Measurements from ENCODE around the gene SLC1A2.

GRCh38 chr11:35352077-35352888, 67.1 kb downstream of the SLC1A2 start:
- TF ChIP-seq CTCF (IDR thresholded peaks at IDR 0.05 in 2 of 3, conservative IDR thresholded peaks at IDR 0.05 in 1 of 3; ENCODE audit: borderline replicate concordance in 1 of 3, insufficient read depth in 1 of 3, low read depth in 2 of 3, low read length in 2 of 3): no peak
- no peak for TF ChIP-seq POLR2A (IDR thresholded peaks at IDR 0.05; ENCODE audit: borderline replicate concordance, extremely low read depth, insufficient read depth, insufficient read length)
- TF ChIP-seq MAX (IDR thresholded peaks at IDR 0.05): no peak
- no peak for TF ChIP-seq SRF (IDR thresholded peaks at IDR 0.05; ENCODE audit: low read depth)
- TF ChIP-seq ZBTB33 (IDR thresholded peaks at IDR 0.05; ENCODE audit: extremely low read depth, insufficient replicate concordance, low read length): no peak
- no peak for TF ChIP-seq REST (IDR thresholded peaks at IDR 0.05; ENCODE audit: low read depth)
- TF ChIP-seq YY1 (IDR thresholded peaks at IDR 0.05; ENCODE audit: extremely low read depth, insufficient replicate concordance, low read depth, low read length): no peak
- no peak for TF ChIP-seq POLR2AphosphoS5 (IDR thresholded peaks at IDR 0.05; ENCODE audit: low read depth, low read length)

Data from HCT116 (cell line).